HL-60 (cell line): ENCODE measurements around the gene SIAE.

Experiments used
- DNase-seq, 2 experiments: peaks; one replicate each; pipeline ENCODE4 v3.0.0-alpha.2; 2010 to 2020; ENCODE audit warnings: low read depth in 1 of 2, low spot score in 1 of 2
- H3K27ac ChIP-seq: fragments of 250-450 bp; sonication (Bioruptor Pico); replicated peaks from 2 replicates; pipeline ENCODE4 v1.5.1; 2020; ENCODE audit warnings: mild to moderate bottlenecking, moderate library complexity
- H3K27me3 ChIP-seq: fragments of 250-450 bp; sonication (Bioruptor Pico); 2 replicates; pipeline ENCODE4 v1.5.1; 2021; ENCODE audit warnings: mild to moderate bottlenecking, moderate library complexity; ENCODE audit not compliant: insufficient read depth, poor library complexity, severe bottlenecking
- H3K4me3 ChIP-seq: replicated peaks from 2 replicates; pipeline ENCODE4 v1.5.1; 2011; ENCODE audit warnings: mild to moderate bottlenecking, control low read depth, low read length; ENCODE audit not compliant: insufficient read depth
- GABPA ChIP-seq: IDR thresholded peaks from 2 replicates; pipeline ENCODE4 v1.6.1; 2012; ENCODE audit warnings: low read depth
- POLR2AphosphoS5 ChIP-seq: IDR thresholded peaks from 2 replicates; pipeline ENCODE4 v1.6.1; 2012; ENCODE audit warnings: low read depth
- REST ChIP-seq: IDR thresholded peaks from 2 replicates; pipeline ENCODE4 v1.6.1; 2012; ENCODE audit warnings: low read depth; ENCODE audit not compliant: insufficient replicate concordance
- SPI1 ChIP-seq: IDR thresholded peaks from 2 replicates; pipeline ENCODE4 v1.6.1; 2012; ENCODE audit warnings: low read depth, mild to moderate bottlenecking, borderline replicate concordance
- TF ChIP-seq, protein P1 (sequence below): IDR thresholded peaks from one replicate; pipeline ENCODE4 v1.5.1; 2011; ENCODE audit warnings: low read length, control low read depth, inconsistent platforms; ENCODE audit not compliant: insufficient read depth

SIAE gene

DNA sequence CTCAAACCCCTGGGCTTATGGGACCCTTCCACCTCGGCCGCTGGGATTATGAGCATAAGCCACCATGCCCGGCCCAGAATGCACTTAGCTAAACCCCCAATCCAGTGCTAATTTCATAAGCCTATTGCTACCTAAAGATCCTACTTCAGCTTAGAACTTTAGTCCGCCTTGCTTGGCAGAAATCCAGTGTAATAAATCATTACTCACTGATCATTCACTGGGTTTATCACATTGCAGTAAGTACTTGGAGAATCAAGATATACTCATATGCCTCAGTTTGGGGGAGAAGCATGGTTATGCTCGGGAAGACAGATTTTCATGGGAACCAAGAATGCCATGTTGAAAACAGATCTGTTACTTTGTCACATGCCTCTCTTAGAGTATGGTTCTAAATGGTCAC, 54.7 kb downstream of the SIAE start:
- Histone ChIP-seq H3K4me3 (no peak overlapping the region), H3K27me3 (no peaks in the 10 kb centered on the region), H3K27ac (no peak overlapping the region)
- TF ChIP-seq GABPA (no peak), SPI1 (no peak), POLR2AphosphoS5 (no peak), REST (no peak)
- TF ChIP-seq, protein P1, sequence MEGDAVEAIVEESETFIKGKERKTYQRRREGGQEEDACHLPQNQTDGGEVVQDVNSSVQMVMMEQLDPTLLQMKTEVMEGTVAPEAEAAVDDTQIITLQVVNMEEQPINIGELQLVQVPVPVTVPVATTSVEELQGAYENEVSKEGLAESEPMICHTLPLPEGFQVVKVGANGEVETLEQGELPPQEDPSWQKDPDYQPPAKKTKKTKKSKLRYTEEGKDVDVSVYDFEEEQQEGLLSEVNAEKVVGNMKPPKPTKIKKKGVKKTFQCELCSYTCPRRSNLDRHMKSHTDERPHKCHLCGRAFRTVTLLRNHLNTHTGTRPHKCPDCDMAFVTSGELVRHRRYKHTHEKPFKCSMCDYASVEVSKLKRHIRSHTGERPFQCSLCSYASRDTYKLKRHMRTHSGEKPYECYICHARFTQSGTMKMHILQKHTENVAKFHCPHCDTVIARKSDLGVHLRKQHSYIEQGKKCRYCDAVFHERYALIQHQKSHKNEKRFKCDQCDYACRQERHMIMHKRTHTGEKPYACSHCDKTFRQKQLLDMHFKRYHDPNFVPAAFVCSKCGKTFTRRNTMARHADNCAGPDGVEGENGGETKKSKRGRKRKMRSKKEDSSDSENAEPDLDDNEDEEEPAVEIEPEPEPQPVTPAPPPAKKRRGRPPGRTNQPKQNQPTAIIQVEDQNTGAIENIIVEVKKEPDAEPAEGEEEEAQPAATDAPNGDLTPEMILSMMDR = no peak
- no peak for DNase-seq

- Histone ChIP-seq H3K27me3 (no peaks in the 10 kb centered on the region), H3K4me3 (no peak overlapping the region), H3K27ac (no peak overlapping the region)
- TF ChIP-seq POLR2AphosphoS5 = no peak
- TF ChIP-seq GABPA = no peak
- no peak for TF ChIP-seq REST
- no peak for TF ChIP-seq SPI1
- TF ChIP-seq, protein P1 = no peak
- no peak for DNase-seq
Observed at GRCh38 chr11:124612567-124613246, 60.8 kb downstream of the SIAE start.

DNA sequence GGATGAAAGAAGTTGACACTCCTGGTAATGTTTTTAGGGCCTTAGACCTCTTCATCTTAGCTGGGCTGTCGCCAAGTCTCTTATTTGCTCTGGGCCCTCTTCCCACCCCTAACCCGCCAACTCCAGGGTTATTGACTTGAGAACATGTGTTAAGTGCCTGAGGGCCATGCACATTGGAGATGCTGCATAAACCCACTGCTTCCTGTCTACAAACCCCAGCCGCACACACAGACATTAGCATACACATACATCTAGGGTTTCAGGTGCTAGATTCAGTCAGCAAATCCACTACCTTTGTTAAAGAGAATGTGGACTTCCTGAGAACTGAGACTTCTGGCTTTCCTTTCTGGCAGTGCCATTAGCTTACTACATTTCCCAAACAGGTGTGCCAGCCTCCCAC, 61.5 kb downstream of the SIAE start:
- Histone ChIP-seq H3K27ac (no peak overlapping the region), H3K27me3 (no peaks in the 10 kb centered on the region), H3K4me3 (no peak overlapping the region)
- DNase-seq = no peak
- no peak for TF ChIP-seq SPI1
- TF ChIP-seq, protein P1 = no peak
- no peak for TF ChIP-seq POLR2AphosphoS5
- no peak for TF ChIP-seq REST
- no peak for TF ChIP-seq GABPA
